ACHN (cell line): ENCODE measurements around the gene TCERG1.

Experiments used
- DNase-seq: peaks from one replicate; pipeline ENCODE4 v3.0.0-alpha.2; 2015
- in situ Hi-C: cut with HindIII; loops from 2 replicates; pipeline ENCODE4 v1.10.0; 2017; ENCODE audit warnings: low sequenced_read_pairs, low pct_ligation_motif_present, low pct_unique_long_range_greater_than_20kb

TCERG1 gene

DNA sequence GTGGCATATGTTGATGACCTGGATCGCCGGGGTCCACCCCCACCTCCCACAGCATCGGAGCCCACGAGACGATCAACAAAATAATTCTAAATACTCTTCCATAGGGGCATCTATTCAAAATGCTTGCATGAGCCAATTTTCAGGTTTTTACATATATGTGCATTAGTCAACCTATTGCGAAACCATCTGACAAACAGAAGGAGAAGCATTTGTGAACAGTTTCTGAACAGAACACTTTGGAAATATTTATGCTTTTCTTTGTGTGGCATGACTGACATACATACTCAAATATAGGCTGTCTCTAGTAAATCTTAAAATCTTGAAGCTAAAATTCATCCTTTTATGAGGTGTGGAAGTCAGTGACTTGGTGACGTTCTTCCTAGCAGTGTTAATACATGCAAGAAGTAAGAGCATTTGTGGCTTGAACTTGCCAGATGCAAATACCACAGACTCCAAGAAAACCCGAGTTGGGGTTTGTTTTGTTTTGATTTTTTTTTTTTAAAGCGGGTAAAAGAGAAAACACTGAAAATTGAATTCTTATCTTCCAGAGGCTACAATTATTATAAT is 63.5 kb downstream of the TCERG1 start:
- in situ Hi-C loops = no loop called here

DNA sequence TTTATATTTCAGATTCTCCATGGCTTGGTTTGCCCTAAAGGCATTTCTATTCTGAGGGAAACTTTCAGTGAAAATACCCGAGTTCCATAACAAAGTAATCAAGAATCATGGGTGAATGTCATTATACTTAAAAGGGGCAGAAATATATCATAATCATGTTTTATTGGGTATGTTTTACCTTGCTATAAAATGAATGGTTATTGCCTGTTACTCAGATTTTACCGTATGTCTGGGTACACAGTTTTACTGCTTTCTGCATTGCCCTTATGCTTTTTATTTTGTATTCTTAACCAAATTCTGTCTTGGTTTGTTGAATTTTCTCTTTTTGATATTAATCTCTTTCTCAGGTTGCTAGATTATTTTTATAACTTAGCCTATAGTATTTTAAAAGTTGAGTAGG is 66.3 kb downstream of the TCERG1 start:
- in situ Hi-C loops = no loop called here
- no peak for DNase-seq

More for the DNA sequence above, 63.5 kb downstream of the TCERG1 start:
- DNase-seq = no peak

DNA sequence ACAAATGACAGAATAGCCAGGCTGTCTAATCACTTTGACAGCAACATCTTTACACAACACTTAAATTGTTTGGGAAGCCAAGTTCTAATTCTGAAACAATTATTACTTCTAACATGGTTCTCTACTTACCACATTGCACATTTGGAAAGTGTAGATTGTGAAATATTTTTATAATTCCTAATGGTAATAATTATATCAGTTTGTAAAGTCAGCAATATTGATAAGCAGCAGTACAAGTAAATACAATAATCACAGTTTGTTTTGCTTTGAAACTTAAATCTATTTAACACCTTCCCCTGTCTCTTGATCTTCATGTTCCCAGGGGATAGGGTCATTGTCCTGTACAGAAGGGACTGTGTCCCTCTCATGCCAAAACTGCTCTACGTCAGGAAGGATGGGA is 67.4 kb downstream of the TCERG1 start:
- in situ Hi-C loops = no loop called here
- DNase-seq = no peak

DNA sequence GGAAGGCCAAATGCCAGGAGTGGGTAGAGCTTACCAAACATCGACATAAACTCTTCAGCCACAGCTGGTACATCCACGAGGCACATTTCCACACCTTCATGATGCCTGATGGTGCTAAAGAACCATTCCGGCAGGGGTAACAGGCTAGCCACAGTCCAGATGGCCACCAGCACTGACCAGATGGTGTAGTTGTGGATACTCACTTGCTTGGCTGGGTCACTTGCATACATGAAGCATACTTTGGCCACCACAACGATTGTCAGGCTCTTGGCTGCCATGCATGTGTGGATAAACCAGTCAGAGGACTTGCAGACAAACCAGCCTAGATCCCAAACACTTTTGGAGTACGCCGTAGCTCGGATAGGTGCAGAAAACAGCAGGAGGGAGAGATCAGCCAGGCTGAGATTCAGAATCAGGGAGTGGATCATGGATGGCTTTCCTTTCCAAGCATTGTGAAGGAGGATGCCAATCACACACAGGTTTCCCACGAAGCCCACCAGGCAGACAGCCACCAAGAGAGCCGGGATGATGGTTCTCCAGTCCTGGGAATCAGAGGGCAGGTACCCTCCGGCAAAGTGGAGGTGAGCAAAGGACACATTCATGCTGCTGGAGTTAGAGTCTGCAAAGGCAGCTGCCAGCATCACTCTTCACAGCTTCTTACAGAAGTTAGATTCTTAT is 68.5 kb downstream of the TCERG1 start:
- DNase-seq = no peak
- in situ Hi-C loops = no loop called here

DNA sequence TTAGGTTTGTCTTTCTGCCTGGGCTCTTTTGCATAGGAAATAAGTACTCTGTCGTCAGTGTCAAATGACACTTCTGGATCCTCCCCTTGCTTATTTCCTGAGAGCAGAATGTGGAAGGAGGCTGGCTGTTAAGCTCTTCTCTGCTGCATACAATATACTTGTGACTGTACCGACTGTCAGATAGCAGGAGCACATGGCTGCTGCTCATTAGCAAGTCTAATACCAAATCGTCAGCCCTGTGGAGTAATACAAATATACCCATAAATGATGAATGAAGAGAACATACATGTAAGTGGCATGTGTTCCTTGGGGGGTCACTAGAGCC is 69.0 kb downstream of the TCERG1 start, which contains the start of gene GPR151:
TSS of gene GPR151 (minus strand) at position 40 of the 325 bp plus-strand sequence. CDS start 77 bp downstream, outside the sequence.
- DNase-seq = no peak
- in situ Hi-C loops = no loop called here

DNA sequence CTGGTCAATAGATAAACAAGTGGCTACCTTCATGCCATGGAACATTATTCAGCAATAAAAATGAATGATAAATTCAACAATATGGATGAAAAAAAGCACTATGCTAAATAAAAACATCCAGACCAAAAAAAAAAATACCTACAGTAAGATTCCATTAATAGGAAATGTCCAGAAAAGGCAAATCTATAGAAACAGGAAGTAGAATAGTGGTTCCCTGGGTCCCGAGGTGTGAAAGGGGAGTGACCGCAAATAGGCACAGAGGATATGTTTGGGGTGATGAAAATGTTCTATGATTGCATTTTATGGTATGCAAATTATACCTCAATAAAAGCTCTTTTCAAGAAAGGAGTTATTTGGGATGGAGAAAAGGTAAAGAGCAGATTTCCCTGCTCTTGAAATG is 72.4 kb downstream of the TCERG1 start:
- in situ Hi-C loops = no loop called here
- no peak for DNase-seq

DNA sequence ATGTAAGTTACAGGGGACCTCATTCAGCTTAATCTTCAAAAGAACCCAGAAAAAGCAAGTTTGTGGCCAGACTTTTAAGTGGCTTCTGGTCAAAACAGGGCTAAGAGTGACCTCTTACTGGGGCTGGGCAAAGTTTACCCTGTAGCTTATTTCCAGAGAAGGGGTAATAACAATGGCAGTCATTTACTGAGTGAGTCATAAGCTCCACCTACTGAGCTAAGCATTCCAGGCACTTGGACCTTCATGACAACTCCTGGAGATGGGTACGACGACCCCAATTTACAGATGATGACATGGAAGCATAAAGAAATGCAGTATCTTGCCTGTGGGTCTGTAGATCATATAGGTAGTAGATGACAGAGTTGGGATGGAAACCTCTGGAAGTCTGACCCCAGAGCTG is 73.6 kb downstream of the TCERG1 start:
- no peak for DNase-seq
- in situ Hi-C loops = no loop called here

DNA sequence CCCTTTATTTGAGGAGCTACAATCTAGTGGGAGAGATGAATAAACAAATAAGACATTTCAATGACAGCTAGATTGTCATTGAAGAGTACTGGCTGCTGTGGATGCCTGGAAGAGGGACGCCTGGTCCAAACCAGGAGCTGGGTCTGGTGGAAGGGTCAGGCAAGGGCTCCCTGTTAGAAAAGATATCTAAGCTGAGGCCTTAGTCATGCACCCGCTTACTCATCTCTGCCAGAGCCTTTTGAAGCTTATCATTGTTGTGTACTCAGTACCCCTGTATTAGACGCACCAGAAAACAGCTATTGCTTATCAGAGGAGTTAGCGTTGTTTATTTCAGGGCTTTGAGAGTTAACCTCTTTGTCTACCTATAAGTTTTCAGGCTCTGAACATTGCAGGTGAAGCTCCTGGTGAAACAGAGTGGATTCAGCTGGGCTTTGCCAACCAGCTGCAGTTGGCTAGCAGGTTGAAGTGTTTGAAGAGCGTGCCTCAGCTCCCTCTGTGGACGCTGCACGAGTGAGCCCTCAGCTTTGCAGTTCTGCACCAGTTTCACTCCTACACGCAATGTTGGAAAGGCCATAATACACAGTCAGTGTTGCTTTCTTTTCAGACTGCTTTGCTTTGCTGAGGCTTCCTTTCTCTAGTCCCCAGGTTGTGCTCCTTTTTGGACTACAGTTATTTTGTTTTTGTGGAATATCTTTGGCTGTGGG is 74.4 kb downstream of the TCERG1 start:
- DNase-seq = no peak
- in situ Hi-C loops = no loop called here

DNA sequence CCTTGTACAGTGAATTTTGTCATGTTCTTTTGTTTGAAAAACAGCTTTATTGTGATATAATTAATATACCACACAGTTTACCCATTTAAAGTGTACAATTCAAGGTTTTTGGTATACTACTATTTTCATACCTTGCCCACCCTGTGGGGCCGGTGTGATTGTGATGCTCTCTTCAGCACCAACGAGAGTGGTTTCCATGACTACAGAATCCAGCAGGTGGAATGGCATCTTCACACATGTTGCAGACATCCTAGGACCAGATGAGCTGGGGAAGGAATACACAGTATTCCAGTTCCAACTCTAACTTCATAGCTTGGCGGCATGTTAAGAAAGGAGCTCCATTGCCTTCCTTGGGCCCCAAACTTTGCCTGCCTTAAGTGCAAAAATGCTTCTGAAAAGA is 76.6 kb downstream of the TCERG1 start:
- DNase-seq = no peak
- in situ Hi-C loops = no loop called here

DNA sequence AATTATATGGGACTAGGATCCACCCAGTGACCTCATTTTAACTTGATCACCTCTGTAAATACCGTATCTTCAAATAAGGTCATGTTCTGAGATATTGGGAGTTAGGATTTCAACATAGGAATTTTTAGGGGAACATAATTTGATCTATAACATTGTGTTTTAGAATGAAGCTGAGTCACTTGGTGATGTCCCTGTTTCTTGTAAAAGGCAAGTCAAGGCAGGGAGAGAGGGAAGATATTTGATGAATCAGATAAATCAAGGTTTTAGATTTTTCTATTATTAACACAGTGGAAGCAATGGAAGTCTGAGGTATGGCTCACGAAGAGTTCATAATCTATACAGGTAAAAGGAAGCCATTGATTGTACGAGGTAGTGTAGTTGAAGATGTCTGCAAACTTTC is 80.7 kb downstream of the TCERG1 start:
- no peak for DNase-seq
- in situ Hi-C loops = no loop called here

DNA sequence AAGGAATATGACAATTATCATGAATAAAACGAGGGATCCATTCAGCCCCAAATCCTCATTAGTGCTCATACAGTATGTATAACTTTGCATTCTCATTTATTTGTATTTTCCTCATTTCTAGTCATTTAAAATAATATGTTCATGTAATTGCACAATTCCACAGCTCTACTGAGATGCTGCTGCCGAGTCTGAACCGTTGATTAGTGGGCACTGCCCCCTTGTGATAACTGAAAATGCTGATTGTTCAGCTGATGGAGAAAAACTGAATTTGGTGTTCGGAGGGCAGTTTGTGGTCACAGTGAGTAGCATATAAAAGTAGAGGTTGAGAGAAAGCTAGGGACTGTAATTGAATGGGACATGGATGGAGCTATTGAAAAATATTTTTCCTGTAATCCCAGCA is 81.1 kb downstream of the TCERG1 start:
- DNase-seq = no peak
- in situ Hi-C loops = no loop called here

DNA sequence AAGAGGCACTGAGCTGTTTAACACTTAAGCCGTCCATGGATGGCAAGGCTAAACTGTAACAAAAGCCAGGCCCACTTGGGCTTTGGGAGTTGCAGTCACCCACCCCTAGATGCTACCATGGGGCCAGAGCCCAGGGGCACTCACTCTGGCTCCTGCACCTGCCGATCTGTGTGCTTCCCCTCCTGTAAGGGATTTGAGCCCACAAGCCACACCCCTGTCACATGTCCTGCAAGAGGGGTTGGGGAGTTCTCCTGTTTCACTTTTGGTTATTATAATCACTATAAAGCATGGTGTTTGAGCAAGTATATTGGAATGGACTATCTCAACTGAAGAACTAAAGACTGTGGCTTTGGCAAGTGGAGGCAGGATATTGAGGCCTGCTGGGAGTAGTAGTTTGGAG is 82.9 kb downstream of the TCERG1 start:
- in situ Hi-C loops = no loop called here
- DNase-seq = no peak

DNA sequence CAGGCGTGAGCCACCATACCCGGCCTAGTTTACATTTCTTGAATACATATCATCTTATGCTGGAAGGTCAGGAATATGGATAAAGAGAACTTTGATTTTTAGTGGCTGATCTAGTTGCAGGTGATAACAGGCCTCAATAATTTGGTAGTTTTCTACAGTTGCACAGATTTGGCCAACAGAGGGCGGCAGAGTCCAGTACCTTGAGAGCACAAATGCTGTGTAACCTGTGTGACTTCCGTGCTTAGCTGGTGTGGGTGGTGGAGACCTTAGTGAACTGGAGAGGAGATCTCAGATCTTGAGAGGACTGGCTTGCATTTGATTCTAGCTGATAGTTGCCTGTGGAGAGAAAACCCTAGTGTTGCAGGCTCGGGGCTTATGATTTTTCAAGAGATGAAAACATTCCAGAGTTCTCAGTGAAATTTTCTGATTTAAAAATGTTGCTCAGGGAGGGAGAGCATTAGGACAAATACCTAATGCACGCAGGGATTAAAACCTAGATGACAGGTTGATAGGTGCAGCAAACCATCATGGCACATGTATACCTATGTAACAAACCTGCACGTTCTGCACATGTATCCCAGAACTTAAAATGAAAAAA is 86.2 kb downstream of the TCERG1 start:
- peak; percentile 67 for DNase-seq
- in situ Hi-C loops = no loop called here

DNA sequence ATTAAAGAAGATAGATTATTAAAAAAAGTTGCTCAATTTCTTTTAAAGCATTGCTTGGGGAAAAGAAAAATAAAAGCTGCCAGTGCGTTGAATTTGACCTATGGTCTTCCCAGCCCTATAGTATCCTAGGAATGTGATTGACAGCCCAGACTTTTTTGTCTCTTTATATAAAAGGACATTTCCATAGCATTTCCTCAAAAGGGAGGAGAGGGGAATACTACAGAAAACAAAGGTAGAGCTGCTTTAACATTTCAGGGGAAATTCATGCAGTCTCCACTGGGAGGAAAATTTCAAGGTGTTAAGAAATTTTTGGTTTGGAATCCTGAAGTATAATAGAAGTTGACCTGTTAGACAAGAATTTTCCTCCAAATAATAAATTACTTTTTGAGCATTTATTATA is 86.7 kb downstream of the TCERG1 start:
- in situ Hi-C loops = no loop called here
- DNase-seq = no peak

DNA sequence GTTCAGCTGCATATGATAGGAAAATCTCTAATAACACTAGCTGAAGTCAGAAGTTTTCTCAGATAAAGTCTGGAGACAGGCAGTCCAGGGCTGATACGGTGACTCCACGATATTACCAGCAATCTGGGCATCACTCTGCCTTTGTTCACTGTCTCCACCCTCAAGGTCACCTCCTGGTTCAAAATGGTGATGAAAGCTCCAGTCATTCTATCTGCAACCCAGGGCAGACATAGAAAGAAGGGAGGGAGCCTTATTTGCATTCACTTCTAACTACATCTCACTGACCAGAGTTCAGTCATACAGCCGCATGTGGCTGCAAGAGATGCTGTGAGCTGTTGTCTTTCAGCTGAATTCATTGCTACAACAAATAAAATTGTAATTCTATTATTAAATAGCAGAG is 91.3 kb downstream of the TCERG1 start:
- no peak for DNase-seq
- in situ Hi-C loops = no loop called here

DNA sequence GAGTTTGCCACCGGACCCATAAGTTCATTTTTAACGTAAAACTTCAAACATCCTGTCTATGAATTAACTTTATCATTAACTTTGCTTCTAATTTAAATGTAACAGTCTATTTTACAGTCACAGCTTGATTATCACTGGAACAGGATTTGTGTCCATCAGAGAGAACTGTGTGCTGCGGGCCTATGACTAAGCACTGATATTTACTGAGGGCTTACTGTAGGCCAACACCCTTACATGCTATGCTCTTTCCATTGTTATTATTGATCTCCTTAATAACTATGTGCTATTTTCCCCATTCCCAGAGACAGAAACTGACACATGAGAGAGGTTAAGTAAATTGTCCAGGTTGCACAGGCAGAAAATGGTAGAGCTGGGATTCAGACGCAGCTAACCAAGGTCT is 92.8 kb downstream of the TCERG1 start:
- in situ Hi-C loops = no loop called here
- DNase-seq = no peak

DNA sequence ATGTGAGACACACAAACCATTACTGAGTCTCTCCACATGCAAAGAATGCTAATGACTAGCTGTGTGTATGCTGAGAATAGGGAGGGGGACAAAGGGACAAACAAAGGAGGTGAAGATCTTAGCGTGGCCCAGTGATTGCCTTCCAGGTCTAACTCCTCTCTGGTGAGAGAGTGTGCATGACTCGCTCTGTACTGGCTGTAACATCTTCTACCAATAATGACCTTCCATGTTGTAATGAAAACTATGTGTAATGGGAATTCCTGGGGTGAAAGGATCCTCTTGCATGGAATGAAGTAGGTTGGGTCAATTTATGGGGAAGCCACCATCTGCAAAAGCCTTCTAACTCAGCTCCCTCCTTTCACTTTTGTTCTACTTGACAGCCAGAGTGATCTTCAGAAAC is 93.3 kb downstream of the TCERG1 start:
- in situ Hi-C loops = no loop called here
- no peak for DNase-seq

DNA sequence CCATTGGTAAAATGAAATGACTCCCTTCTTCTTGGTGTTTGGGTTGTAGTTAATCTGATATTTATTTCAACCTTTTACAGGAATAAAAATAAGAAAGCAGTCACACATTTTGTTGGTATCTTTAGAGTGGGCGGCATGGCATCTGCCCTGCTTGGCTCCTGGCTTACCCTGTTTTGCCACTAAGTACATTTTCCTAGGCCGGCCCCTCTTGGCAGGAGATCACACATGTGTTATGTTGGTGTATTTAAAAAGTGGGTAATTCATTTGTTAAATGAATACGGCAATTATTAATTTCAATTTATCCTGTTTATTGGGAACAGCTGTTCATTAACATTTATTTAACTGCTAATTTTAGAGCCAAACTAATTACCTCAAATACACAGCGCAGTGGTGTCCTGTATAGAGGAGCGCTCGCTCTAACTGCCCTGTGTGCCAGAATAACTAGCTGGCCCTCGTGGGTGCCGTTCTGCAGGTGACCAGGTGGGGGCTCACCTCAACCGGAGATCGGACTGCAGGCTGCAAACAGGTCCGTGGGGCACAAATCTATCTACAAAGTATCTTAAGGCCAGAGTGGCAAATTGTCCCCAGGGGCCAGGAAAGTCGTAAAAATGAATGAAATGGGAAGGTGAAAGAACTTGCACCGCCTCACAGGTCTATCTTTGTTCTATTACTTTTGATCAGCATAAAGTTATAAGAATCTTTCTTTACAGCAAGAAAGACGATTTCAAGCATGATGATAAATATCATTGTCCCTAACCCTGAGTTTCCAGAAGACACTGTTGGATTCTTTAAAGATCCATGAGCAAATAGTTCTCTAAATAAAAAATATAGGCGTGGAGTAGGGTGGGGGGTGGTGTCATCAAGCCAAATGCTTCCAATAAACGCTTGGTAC is 95.1 kb downstream of the TCERG1 start:
- DNase-seq = peak; percentile 56
- in situ Hi-C loops = no loop called here

DNA sequence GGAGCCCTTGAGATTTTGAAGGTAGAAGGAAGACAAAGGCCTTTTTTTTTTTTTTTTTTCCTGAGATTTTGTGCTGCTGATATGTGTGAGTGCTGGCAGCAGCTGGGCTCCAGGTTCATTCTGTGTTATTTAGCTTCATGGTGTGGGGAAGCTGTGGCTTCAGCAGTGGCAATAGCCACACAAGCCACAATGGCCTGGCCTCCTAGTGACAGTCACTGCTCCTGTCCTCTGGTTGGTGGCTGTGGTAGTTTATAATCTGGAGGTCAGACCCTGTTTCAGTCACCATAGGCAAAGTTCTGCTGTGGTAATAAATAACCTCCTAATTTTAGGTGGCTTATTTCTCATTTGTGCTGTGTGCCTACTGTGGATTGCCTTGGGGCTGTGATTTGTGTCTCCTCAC is 97.1 kb downstream of the TCERG1 start:
- in situ Hi-C loops = no loop called here
- DNase-seq = no peak
